Lung (tissue), 12 donors: ENCODE results near the gene OTUD3. TPM values are rescaled to one million over a fixed set of nuclear protein-coding genes. Genes with fewer than 3 reads are reported as not detected.
A peak's percentile ranks its signal among the peaks of the same experiment; 100 is the strongest.

Source experiments
- ATAC-seq: fragments of 200-7000 bp; cut with Tn5 transposase; one replicate; pipeline ENCODE4 v1.9.1; 2020; ENCODE audit warnings: moderate number of reproducible peaks; ENCODE audit not compliant: insufficient read depth, low FRiP score
- DNase-seq, 3 donors: peaks; one replicate each; pipeline ENCODE4 v3.0.0-alpha.2; 2013 to 2017
- H3K27ac ChIP-seq, 2 donors: one replicate each; pipeline ENCODE4 v1.5.1; 2013; ENCODE audit warnings: mild to moderate bottlenecking in 2 of 2, moderate library complexity in 2 of 2, control low read depth in 1 of 2, inconsistent platforms in 1 of 2, low read depth in 1 of 2, low read length in 1 of 2
- H3K27me3 ChIP-seq, 3 donors: one replicate each; pipeline ENCODE4 v1.5.1; 2013; ENCODE audit warnings: low read length in 2 of 3; ENCODE audit not compliant: control insufficient read depth in 3 of 3, insufficient read depth in 3 of 3
- H3K36me3 ChIP-seq, 4 donors: one replicate each; pipeline ENCODE4 v1.5.1; 2013; ENCODE audit warnings: low read length in 4 of 4, mild to moderate bottlenecking in 1 of 4, moderate library complexity in 1 of 4; ENCODE audit not compliant: control insufficient read depth in 4 of 4, insufficient read depth in 4 of 4
- H3K4me1 ChIP-seq, 5 donors: one replicate each; pipeline ENCODE4 v1.5.1; 2013; ENCODE audit warnings: low read length in 5 of 5, mild to moderate bottlenecking in 2 of 5, moderate library complexity in 1 of 5; ENCODE audit not compliant: control insufficient read depth in 5 of 5, insufficient read depth in 5 of 5
- H3K4me3 ChIP-seq: one replicate; pipeline ENCODE4 v1.5.1; 2013; ENCODE audit warnings: mild to moderate bottlenecking, control low read depth, moderate library complexity
- H3K9ac ChIP-seq, 2 donors: one replicate each; pipeline ENCODE4 v1.5.1; 2013; ENCODE audit warnings: low read length in 2 of 2, control low read depth in 1 of 2; ENCODE audit not compliant: insufficient read depth in 1 of 2
- H3K9me3 ChIP-seq, 4 donors: one replicate each; pipeline ENCODE4 v1.5.1; 2013; ENCODE audit warnings: low read length in 3 of 4, mild to moderate bottlenecking in 1 of 4, moderate library complexity in 1 of 4; ENCODE audit not compliant: control insufficient read depth in 4 of 4, insufficient read depth in 3 of 4
- WGBS, 2 donors: extraction: QIAGEN DNeasy Blood & Tissue Kit; methylation state at CpG; one replicate each; pipeline ENCODE4 v1.1.7; 2013; 5-methylcytosine and 5-hydroxymethylcytosine counted together
- polyA plus RNA-seq, 2 donors: library from polyadenylated mRNA; stranded (reverse); fragments of 200-250 nt; gene quantifications; one replicate each; pipeline ENCODE4 v1.2.1, GENCODE V29; 2013
- total RNA-seq, 2 donors: library from RNA; depleted of rRNA in 1 of 2; stranded (reverse); fragments of >200 nt in 1 of 2; gene quantifications; one replicate each; pipeline ENCODE4 v1.2.1, GENCODE V29; 2014 to 2021
- TF ChIP-seq, protein P1 (sequence below): IDR thresholded peaks from 2 replicates; pipeline ENCODE4 v1.5.1; 2012; ENCODE audit warnings: mild to moderate bottlenecking; ENCODE audit errors: control extremely low read depth, extremely low read depth
- donor health status: control.
- donor health status: control.
- donor health status: Bipolar disorder and iron deficiency.
- donor health status: healthy.
- donor health status: DM: yes; HTN: yes; CAD: no.

Gene OTUD3
- total and polyA plus RNA-seq, 4 donors, result 1.7 to 8.6 (median 6.7) TPM

DNA sequence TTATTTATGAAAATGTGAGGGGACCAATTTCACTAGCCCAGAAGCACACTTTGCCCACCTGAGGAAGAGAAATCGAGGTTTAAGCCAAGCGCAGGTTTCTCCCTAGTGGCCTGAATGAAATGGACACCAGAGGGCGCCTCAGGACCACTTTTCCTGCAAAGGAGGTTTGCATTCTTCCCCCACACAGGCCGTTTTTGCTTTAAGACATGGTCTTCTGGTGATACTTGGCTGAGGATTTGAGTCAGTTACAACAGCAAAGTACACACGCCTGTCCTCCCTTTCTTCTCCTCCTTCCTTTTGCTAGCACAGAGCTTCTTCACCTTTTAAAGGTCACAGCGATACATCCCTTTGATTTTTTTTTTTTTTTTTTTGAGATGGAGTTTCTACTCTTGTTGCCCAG is 35.9 kb downstream of the OTUD3 start:
- no peak overlapping the region for H3K27ac ChIP-seq
- no peaks in the 10 kb centered on the region for H3K4me1 ChIP-seq
- H3K9me3 ChIP-seq, result no peaks in the 10 kb centered on the region
- no peak for ATAC-seq
- whole genome bisulfite sequencing, 2 donors, result 16 to 21% methylated on average over 6 of the region's 6 CpGs
- H3K36me3 ChIP-seq, result peaks cover 0 to 15% (median 3%) of the 10 kb centered on the region in 4 donors
- TF ChIP-seq, protein P1, sequence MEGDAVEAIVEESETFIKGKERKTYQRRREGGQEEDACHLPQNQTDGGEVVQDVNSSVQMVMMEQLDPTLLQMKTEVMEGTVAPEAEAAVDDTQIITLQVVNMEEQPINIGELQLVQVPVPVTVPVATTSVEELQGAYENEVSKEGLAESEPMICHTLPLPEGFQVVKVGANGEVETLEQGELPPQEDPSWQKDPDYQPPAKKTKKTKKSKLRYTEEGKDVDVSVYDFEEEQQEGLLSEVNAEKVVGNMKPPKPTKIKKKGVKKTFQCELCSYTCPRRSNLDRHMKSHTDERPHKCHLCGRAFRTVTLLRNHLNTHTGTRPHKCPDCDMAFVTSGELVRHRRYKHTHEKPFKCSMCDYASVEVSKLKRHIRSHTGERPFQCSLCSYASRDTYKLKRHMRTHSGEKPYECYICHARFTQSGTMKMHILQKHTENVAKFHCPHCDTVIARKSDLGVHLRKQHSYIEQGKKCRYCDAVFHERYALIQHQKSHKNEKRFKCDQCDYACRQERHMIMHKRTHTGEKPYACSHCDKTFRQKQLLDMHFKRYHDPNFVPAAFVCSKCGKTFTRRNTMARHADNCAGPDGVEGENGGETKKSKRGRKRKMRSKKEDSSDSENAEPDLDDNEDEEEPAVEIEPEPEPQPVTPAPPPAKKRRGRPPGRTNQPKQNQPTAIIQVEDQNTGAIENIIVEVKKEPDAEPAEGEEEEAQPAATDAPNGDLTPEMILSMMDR, result peak; percentile 86
- H3K27me3 ChIP-seq, result no peaks in the 10 kb centered on the region
- DNase-seq, result peak; percentile 85 to 93 (median 90)
- no peak overlapping the region for H3K4me3 ChIP-seq
- H3K9ac ChIP-seq, result no peak overlapping the region

DNA sequence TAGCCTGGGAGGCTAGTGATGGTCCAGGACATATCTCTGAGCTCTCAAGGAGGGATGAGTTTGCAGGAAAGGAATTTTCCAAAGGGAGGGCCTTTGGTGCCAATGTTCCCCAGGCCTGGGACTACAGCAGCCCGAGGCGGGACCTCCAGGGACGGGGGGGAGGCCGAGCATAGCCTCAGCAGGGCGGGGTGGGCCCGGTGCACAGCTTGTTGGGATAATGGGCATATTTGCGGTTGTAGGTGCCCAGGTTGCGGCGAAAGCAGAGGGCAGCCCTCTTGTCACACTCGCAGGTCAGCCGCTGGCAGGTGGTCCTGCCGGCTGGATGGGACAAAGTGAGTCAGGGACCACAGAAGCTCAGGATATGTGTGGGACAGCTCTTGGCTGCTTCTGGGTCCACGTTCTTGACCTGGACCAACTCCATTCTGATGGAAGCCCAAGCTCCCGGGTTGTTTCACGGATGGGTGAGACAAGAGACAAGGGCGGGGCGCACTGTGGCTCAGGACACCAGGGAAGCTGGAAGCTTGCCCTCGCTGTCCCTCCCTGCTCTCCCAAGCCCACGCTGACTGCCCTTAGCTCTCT is 38.0 kb downstream of the OTUD3 start:
- no peak for ATAC-seq
- TF ChIP-seq, protein P1, result no peak
- H3K4me1 ChIP-seq, result no peaks in the 10 kb centered on the region
- H3K36me3 ChIP-seq, result no peaks in the 10 kb centered on the region
- no peak overlapping the region for H3K27ac ChIP-seq
- no peaks in the 10 kb centered on the region for H3K9me3 ChIP-seq
- H3K27me3 ChIP-seq, result peaks cover 0 to 4% (median 0%) of the 10 kb centered on the region in 3 donors
- WGBS, 2 donors, result 91 to 92% methylated on average over 19 of the region's 19 CpGs
- H3K4me3 ChIP-seq, result no peak overlapping the region
- H3K9ac ChIP-seq, result no peak overlapping the region
- no peak for DNase-seq

DNA sequence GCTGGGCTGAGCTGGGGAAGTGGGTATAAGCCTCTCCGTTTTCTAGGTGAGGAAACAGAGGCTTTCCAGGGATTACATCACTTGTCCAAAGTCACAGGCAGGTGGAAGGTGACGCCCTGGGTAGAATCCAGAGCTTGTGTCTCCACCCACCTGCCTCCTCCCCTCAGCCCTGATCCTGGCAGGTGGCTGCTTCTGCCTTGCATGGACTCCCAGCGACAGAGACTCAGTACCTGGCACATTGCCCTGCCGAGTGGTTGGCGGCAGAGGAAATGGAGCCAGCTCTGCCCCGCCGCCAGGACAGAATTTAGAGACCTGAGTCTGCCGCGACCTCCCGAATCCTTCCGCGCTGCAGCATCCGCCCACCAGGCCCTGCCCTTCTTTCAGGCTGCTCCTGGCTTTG is 39.1 kb downstream of the OTUD3 start:
- H3K4me3 ChIP-seq, result no peak overlapping the region
- peaks cover 0 to 4% (median 0%) of the 10 kb centered on the region in 3 donors for H3K27me3 ChIP-seq
- ATAC-seq, result no peak
- 62 to 85% methylated on average over 13 of the region's 13 CpGs for whole genome bisulfite sequencing, 2 donors
- TF ChIP-seq, protein P1, result no peak
- DNase-seq, result no peak
- H3K36me3 ChIP-seq, result no peaks in the 10 kb centered on the region
- no peaks in the 10 kb centered on the region for H3K9me3 ChIP-seq
- no peak overlapping the region for H3K9ac ChIP-seq
- H3K27ac ChIP-seq, result no peak overlapping the region
- H3K4me1 ChIP-seq, result no peaks in the 10 kb centered on the region
